Progenitor cell of endocrine pancreas (in vitro differentiated cells): ENCODE results near the gene RHBDL1. TPM values are rescaled to one million over a fixed set of nuclear protein-coding genes. Genes with fewer than 3 reads are reported as not detected.

ENCODE experiments used
- DNase-seq: peaks from one replicate; pipeline ENCODE4 v3.0.0; 2021; ENCODE audit warnings: low spot score; ENCODE audit not compliant: unreplicated experiment
- H3K27ac Mint-ChIP-seq: 2 replicates; pipeline ENCODE4 v1.8.0; 2021; ENCODE audit warnings: mild to moderate bottlenecking, moderate library complexity, mixed read lengths
- H3K27me3 Mint-ChIP-seq: 2 replicates; pipeline ENCODE4 v1.8.0; 2021; ENCODE audit warnings: mixed read lengths
- H3K36me3 Mint-ChIP-seq: 2 replicates; pipeline ENCODE4 v1.8.0; 2022; ENCODE audit warnings: mixed read lengths; ENCODE audit not compliant: insufficient read depth
- H3K4me1 Mint-ChIP-seq: 2 replicates; pipeline ENCODE4 v1.8.0; 2021; ENCODE audit warnings: low read depth, mixed read lengths
- H3K4me3 Mint-ChIP-seq: 2 replicates; pipeline ENCODE4 v1.8.0; 2021; ENCODE audit warnings: low read depth, mild to moderate bottlenecking, moderate library complexity, mixed read lengths
- H3K9me3 Mint-ChIP-seq: 2 replicates; pipeline ENCODE4 v1.8.0; 2021; ENCODE audit warnings: low read depth, mixed read lengths
- total RNA-seq: library from RNA; stranded (reverse); gene quantifications from 2 replicates; pipeline ENCODE4 v1.2.1, GENCODE V29; 2021
- TF ChIP-seq, protein P1 (sequence below): fragments of 200-600 bp; sonication (generic); IDR thresholded peaks from one replicate; pipeline ENCODE4 v1.5.0; 2021; ENCODE audit warnings: antibody characterized with exemption, mild to moderate bottlenecking; ENCODE audit not compliant: unreplicated experiment

The RHBDL1 gene
- total RNA-seq, 1 donor from 2014 or later = 5.2 TPM

DNA sequence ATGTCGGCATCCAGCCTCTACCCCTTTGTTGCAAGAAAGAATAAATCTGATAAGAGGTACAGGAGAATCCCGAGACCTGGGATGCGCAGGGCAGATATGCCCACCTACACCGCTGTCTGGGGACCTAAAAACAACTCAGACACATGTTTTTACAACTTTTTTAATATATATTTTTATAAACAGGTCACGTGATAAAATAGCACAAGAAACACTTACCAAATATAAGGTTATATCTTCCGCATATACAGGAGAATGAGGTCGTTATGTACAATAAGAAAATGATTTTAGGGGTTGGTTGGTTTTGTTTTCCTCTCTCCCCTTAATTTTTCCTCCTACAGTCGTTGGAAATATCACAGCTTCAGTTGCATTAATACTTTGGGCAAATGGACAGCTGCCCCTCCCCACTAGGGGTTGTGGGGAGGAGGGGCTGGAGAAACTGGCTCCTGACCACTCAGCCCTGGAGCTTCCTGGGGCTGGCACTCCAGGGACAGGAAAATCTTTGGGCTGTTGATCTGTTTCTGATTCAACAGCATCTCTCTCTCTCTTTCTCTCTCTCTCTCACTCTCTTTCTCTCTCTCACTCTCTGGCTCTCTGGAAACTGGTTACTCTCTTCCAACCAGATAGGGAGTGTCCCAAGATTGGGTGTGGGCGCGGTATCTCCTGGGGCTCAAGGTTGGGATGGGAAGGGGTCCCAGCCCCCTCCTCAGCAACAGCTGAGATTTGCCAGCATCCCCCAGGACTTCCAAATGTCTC is 17.1 kb downstream of the RHBDL1 start:
- H3K27ac Mint-ChIP-seq = no peak overlapping the region
- H3K4me3 Mint-ChIP-seq = no peak overlapping the region
- TF ChIP-seq, protein P1, sequence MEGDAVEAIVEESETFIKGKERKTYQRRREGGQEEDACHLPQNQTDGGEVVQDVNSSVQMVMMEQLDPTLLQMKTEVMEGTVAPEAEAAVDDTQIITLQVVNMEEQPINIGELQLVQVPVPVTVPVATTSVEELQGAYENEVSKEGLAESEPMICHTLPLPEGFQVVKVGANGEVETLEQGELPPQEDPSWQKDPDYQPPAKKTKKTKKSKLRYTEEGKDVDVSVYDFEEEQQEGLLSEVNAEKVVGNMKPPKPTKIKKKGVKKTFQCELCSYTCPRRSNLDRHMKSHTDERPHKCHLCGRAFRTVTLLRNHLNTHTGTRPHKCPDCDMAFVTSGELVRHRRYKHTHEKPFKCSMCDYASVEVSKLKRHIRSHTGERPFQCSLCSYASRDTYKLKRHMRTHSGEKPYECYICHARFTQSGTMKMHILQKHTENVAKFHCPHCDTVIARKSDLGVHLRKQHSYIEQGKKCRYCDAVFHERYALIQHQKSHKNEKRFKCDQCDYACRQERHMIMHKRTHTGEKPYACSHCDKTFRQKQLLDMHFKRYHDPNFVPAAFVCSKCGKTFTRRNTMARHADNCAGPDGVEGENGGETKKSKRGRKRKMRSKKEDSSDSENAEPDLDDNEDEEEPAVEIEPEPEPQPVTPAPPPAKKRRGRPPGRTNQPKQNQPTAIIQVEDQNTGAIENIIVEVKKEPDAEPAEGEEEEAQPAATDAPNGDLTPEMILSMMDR = no peak
- no peaks in the 10 kb centered on the region for H3K36me3 Mint-ChIP-seq
- no peak for DNase-seq
- no peaks in the 10 kb centered on the region for H3K9me3 Mint-ChIP-seq
- peaks cover 41% of the 10 kb centered on the region for H3K27me3 Mint-ChIP-seq
- H3K4me1 Mint-ChIP-seq = peaks cover 5% of the 10 kb centered on the region

DNA sequence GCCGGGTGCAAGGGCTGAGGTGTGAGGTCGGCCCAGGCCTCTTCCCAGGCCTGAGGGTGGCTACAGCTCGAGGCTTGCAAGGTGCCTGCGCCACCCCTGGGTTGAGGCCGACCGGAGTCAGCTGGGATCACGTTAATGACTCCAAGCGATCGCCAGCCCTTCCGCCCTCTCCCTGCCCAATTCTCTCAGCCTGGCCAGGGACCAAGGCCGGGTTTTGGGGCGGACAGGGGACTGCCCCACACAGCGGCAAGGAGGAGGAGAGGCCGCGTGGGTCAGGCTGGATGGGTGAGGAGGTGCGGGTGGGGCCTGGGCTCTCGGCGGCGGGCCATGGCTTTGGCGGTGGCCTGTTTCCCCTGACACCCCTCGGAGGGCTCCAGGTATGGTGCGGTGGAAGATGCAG is 17.9 kb downstream of the RHBDL1 start:
- Mint-ChIP-seq H3K9me3 (no peaks in the 10 kb centered on the region), H3K27ac (no peak overlapping the region), H3K4me3 (no peak overlapping the region), H3K36me3 (no peaks in the 10 kb centered on the region), H3K27me3 (peaks cover 49% of the 10 kb centered on the region), H3K4me1 (peaks cover 5% of the 10 kb centered on the region)
- DNase-seq = no peak
- TF ChIP-seq, protein P1 = no peak

DNA sequence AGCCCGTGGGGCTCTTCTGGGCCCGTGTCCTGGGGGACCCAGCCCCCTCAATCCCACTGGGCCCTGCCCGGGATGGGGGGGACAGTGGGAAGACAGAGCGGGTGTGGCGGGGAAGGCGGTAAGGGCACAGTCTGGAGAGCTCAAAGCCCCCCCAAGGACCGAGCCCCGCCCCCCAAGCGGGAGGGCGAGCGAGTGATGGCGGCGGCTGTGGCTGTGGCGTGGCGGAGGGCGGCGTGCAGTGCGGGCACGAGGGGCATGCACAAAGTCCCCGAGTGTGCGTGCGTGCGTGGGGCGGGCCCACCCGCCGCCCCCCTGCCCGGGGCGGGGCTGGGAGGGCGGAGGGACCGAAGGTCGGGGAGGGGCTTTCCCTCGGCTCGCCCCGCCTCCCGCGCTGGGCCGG is 18.3 kb downstream of the RHBDL1 start:
- H3K4me3 Mint-ChIP-seq = no peak overlapping the region
- H3K9me3 Mint-ChIP-seq = no peaks in the 10 kb centered on the region
- no peak overlapping the region for H3K27ac Mint-ChIP-seq
- peaks cover 5% of the 10 kb centered on the region for H3K4me1 Mint-ChIP-seq
- H3K36me3 Mint-ChIP-seq = no peaks in the 10 kb centered on the region
- TF ChIP-seq, protein P1 = no peak
- DNase-seq = no peak
- peaks cover 50% of the 10 kb centered on the region for H3K27me3 Mint-ChIP-seq

DNA sequence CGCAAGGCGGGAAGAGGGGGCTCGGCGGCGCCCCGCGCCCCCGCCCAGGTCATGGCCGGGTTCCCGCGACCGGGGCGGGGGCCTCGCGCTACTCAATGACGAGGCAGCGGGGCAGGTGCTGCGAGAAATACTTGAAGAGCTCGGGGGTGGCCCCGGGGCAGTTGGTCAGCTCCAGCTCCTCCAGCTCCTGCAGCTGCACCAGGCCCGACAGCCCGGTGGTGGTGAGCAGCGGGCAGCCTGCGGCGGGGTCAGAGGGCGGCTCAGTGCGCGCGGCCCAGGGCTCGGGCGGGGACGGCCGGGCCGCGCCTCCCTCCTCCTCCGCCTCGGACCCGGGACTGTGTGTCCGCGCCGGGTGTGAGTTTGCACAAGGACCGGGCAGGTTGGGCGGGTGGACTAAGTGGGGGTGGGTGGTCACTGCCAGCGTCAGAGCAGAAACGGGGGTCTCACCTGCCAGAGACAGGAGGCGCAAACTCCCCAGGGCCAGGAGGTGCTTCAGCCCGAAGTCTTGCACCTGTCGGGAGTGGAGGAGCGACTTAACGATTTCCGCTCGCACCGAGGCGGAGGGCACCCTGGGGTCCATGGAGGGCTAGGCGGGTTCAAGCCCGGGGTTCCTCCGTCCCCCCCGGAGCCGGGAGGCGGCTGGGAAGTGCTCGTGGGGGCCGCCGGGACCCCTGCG is 18.9 kb downstream of the RHBDL1 start:
- DNase-seq = no peak
- Mint-ChIP-seq H3K27ac (no peak overlapping the region), H3K4me1 (peaks cover 4% of the 10 kb centered on the region), H3K4me3 (no peak overlapping the region), H3K9me3 (no peaks in the 10 kb centered on the region), H3K27me3 (peaks cover 54% of the 10 kb centered on the region), H3K36me3 (no peaks in the 10 kb centered on the region)
- TF ChIP-seq, protein P1 = no peak

DNA sequence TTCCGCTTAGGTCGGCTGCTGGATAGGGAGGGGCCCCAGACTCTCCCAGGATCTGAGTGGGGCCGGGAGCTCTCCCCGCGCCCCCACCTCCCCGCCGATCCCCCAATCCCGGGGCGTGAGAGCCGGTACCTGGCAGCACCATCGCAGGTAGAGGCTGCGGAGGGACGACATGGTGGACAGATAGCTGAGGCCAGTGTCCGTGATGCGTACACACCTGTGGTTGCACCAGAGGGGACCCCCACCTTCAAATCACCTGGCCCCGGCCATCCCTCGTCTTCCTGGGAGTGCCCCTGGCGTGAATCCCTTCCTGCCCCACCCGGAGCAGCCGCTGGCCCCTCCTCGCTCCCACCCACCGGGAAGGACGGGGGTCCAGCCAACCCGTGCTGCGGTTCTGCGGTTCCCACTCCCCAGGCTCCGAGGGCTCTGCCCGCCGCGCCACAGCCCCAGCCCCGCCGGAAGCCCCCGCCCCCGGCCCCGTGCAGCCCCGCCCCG is 19.4 kb downstream of the RHBDL1 start:
- Mint-ChIP-seq H3K27ac (no peak overlapping the region), H3K4me3 (no peak overlapping the region), H3K36me3 (no peaks in the 10 kb centered on the region), H3K4me1 (no peaks in the 10 kb centered on the region), H3K9me3 (no peaks in the 10 kb centered on the region), H3K27me3 (peaks cover 59% of the 10 kb centered on the region)
- TF ChIP-seq, protein P1 = no peak
- no peak for DNase-seq
